OCI-LY7 (cell line): ENCODE measurements around the gene HTRA1.

ENCODE experiments used
- EZH2phosphoT487 ChIP-seq: fragments of 200-600 bp; sonication (generic); IDR thresholded peaks from 2 replicates; pipeline ENCODE4 v1.6.1; 2018; ENCODE audit warnings: low read depth, borderline replicate concordance, mild to moderate bottlenecking, mixed run types, antibody characterized with exemption, low read length, moderate library complexity, mixed read lengths
- TF ChIP-seq, protein P1 (sequence below): fragments of 200-600 bp; sonication (generic); conservative IDR thresholded peaks from 2 replicates; pipeline ENCODE4 v1.5.1; 2014; ENCODE audit warnings: mild to moderate bottlenecking, antibody characterized with exemption, low read length, moderate library complexity, mixed read lengths

GRCh38 chr10:122426829-122427228, 34.5 kb upstream of the HTRA1 start:
- TF ChIP-seq, protein P1, sequence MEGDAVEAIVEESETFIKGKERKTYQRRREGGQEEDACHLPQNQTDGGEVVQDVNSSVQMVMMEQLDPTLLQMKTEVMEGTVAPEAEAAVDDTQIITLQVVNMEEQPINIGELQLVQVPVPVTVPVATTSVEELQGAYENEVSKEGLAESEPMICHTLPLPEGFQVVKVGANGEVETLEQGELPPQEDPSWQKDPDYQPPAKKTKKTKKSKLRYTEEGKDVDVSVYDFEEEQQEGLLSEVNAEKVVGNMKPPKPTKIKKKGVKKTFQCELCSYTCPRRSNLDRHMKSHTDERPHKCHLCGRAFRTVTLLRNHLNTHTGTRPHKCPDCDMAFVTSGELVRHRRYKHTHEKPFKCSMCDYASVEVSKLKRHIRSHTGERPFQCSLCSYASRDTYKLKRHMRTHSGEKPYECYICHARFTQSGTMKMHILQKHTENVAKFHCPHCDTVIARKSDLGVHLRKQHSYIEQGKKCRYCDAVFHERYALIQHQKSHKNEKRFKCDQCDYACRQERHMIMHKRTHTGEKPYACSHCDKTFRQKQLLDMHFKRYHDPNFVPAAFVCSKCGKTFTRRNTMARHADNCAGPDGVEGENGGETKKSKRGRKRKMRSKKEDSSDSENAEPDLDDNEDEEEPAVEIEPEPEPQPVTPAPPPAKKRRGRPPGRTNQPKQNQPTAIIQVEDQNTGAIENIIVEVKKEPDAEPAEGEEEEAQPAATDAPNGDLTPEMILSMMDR, result no peak
- no peak for TF ChIP-seq EZH2phosphoT487
